Astrocyte of the spinal cord (primary cell): ENCODE measurements around the gene TMC5.
"Not testable (repeated sequence)": the region's sequence is repeated elsewhere in the genome, so short reads cannot be mapped to it uniquely, and the experiment has no call there.

Experiments used
- DNase-seq: peaks from one replicate; pipeline ENCODE4 v3.0.0; 2011; ENCODE audit warnings: low read depth, low spot score
- H3K4me3 ChIP-seq: 2 replicates; pipeline ENCODE4 v1.5.1; 2011; ENCODE audit warnings: low read depth, mild to moderate bottlenecking, low read length, moderate library complexity
- CTCF ChIP-seq: IDR thresholded peaks from 2 replicates; pipeline ENCODE4 v1.5.1; 2012; ENCODE audit warnings: low read depth, mild to moderate bottlenecking, low read length, inconsistent platforms
- in situ Hi-C: cut with HindIII; loops from 2 replicates; pipeline ENCODE4 v1.10.0; 2017; ENCODE audit warnings: low sequenced_read_pairs

TMC5 gene

GRCh38 chr16:19417640-19418039 lies at the start of gene TMC5:
Gene TMC5, plus strand, starts transcription at chr16:19417883. Its CDS starts 22,156 bp downstream, at chr16:19440039.
- no peak for TF ChIP-seq CTCF
- DNase-seq = no peak
- no peak within 1 kb of the TSS for H3K4me3 ChIP-seq
- in situ Hi-C loops = no loop called here

GRCh38 chr16:19372541-19372940 lies 45.1 kb upstream of the TMC5 start:
- in situ Hi-C loops, DNase-seq, H3K4me3 ChIP-seq: not testable (repeated sequence)

- no peak for DNase-seq
- in situ Hi-C loops = no loop called here
- no peak overlapping the region for H3K4me3 ChIP-seq
- TF ChIP-seq CTCF = no peak
Measured at GRCh38 chr16:19374402-19374801, 43.3 kb upstream of the TMC5 start.

GRCh38 chr16:19375561-19376158 lies 42.0 kb upstream of the TMC5 start:
- in situ Hi-C loops = no loop called here
- DNase-seq = peak; percentile 57
- no peak overlapping the region for H3K4me3 ChIP-seq
- TF ChIP-seq CTCF = peak; percentile 79

- in situ Hi-C loops = no loop called here
- no peak for DNase-seq
- no peak overlapping the region for H3K4me3 ChIP-seq
- no peak for TF ChIP-seq CTCF
Measured at GRCh38 chr16:19377864-19378263, 39.8 kb upstream of the TMC5 start.

- no peak for TF ChIP-seq CTCF
- DNase-seq = no peak
- in situ Hi-C loops = no loop called here
- H3K4me3 ChIP-seq = no peak overlapping the region
Measured at GRCh38 chr16:19378511-19378910, 39.2 kb upstream of the TMC5 start.

- in situ Hi-C loops = no loop called here
- TF ChIP-seq CTCF = no peak
- no peak for DNase-seq
- no peak overlapping the region for H3K4me3 ChIP-seq
Measured at GRCh38 chr16:19379838-19380237, 37.8 kb upstream of the TMC5 start.
